ENCODE results near the gene LGALSL.

DNA sequence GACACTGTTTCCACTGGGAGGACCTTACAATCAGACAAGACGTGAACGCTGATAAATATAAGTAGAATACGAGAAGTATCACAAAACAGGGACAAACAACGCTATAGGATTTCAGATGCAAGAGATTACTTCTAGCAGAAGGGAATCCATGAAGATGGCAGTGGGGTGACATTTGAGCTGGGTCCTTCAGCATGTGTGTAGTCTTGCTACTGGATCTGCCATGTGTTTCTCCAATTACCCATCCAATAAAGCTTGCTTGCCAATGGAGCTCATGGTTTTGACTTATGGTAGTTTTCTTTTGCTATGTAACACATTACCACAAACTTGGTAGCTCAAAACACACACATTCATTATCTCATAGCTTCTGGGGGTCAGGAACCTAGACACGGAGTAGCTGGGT lies 32.8 kb upstream of the LGALSL start:
- TF ChIP-seq POLR2A (IDR thresholded peaks at IDR 0.05), result no peak
- TF ChIP-seq EP300 (IDR thresholded peaks at IDR 0.05; ENCODE audit: low read depth), result no peak
- TF ChIP-seq, protein P1, sequence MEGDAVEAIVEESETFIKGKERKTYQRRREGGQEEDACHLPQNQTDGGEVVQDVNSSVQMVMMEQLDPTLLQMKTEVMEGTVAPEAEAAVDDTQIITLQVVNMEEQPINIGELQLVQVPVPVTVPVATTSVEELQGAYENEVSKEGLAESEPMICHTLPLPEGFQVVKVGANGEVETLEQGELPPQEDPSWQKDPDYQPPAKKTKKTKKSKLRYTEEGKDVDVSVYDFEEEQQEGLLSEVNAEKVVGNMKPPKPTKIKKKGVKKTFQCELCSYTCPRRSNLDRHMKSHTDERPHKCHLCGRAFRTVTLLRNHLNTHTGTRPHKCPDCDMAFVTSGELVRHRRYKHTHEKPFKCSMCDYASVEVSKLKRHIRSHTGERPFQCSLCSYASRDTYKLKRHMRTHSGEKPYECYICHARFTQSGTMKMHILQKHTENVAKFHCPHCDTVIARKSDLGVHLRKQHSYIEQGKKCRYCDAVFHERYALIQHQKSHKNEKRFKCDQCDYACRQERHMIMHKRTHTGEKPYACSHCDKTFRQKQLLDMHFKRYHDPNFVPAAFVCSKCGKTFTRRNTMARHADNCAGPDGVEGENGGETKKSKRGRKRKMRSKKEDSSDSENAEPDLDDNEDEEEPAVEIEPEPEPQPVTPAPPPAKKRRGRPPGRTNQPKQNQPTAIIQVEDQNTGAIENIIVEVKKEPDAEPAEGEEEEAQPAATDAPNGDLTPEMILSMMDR (IDR thresholded peaks at IDR 0.05), result no peak
- no peak for TF ChIP-seq POLR2AphosphoS5 (IDR thresholded peaks at IDR 0.05)

Data from transverse colon (tissue), 4 donors.